Uterus (tissue), 2 donors: Measurements from ENCODE around the gene MRPL14.

Source experiments
- POLR2A ChIP-seq, 2 donors: fragments of 450-650 bp; IDR thresholded peaks; one replicate each; pipeline ENCODE4 v1.6.1; 2016; ENCODE audit warnings: antibody characterized with exemption in 2 of 2, mild to moderate bottlenecking in 1 of 2, moderate library complexity in 1 of 2
- TF ChIP-seq, protein P1 (sequence below), 4 experiments: fragments of 200-600 bp in 2 of 4; fragments of 450-650 bp in 2 of 4; sonication (generic) in 2 of 4; IDR thresholded peaks; one replicate each; pipeline ENCODE4 v1.5.1; 2016 to 2019; ENCODE audit warnings: antibody characterized with exemption in 4 of 4, mild to moderate bottlenecking in 2 of 4, moderate library complexity in 1 of 4

GRCh38 chr6:44133003-44133931 is 6.0 kb upstream of the MRPL14 start:
- no peak for TF ChIP-seq POLR2A (IDR thresholded peaks at IDR 0.05)
- TF ChIP-seq, protein P1, sequence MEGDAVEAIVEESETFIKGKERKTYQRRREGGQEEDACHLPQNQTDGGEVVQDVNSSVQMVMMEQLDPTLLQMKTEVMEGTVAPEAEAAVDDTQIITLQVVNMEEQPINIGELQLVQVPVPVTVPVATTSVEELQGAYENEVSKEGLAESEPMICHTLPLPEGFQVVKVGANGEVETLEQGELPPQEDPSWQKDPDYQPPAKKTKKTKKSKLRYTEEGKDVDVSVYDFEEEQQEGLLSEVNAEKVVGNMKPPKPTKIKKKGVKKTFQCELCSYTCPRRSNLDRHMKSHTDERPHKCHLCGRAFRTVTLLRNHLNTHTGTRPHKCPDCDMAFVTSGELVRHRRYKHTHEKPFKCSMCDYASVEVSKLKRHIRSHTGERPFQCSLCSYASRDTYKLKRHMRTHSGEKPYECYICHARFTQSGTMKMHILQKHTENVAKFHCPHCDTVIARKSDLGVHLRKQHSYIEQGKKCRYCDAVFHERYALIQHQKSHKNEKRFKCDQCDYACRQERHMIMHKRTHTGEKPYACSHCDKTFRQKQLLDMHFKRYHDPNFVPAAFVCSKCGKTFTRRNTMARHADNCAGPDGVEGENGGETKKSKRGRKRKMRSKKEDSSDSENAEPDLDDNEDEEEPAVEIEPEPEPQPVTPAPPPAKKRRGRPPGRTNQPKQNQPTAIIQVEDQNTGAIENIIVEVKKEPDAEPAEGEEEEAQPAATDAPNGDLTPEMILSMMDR (IDR thresholded peaks at IDR 0.05): no peak
